T-helper 17 cell (primary cell): ENCODE data around the gene TM4SF18. TPM values are rescaled to one million over a fixed set of nuclear protein-coding genes. Genes with fewer than 3 reads are reported as not detected.

Experiments used
- ATAC-seq: fragments of 150-1000 bp; cut with Tn5 transposase; 2 replicates; pipeline ENCODE4 v1.10.0; 2021; ENCODE audit warnings: mild to moderate bottlenecking, moderate library complexity
- DNase-seq, 3 donors: peaks; one replicate each; pipeline versions ENCODE4 v3.0.0 to v3.0.0-alpha.2; 2020 to 2021
- H3K9me3 ChIP-seq: one replicate; pipeline ENCODE4 v1.7.0; 2013; ENCODE audit warnings: low read length, mild to moderate bottlenecking; ENCODE audit not compliant: control insufficient read depth, poor library complexity, severe bottlenecking
- H3K27ac Mint-ChIP-seq: one replicate; pipeline ENCODE4 v1.8.0; 2022; ENCODE audit warnings: mild to moderate bottlenecking, moderate library complexity, mixed read lengths
- H3K27me3 Mint-ChIP-seq: one replicate; pipeline ENCODE4 v1.8.0; 2022; ENCODE audit warnings: mixed read lengths
- H3K36me3 Mint-ChIP-seq: one replicate; pipeline ENCODE4 v1.8.0; 2022; ENCODE audit warnings: low read depth, mixed read lengths
- H3K4me1 Mint-ChIP-seq: one replicate; pipeline ENCODE4 v1.8.0; 2022; ENCODE audit warnings: mild to moderate bottlenecking, mixed read lengths
- H3K4me3 Mint-ChIP-seq: one replicate; pipeline ENCODE4 v1.8.0; 2022; ENCODE audit warnings: mild to moderate bottlenecking, moderate library complexity, mixed read lengths
- total RNA-seq, 4 donors: library from RNA in 2 of 4; stranded (reverse) in 2 of 4; gene quantifications; one replicate each; pipeline ENCODE4 v1.2.3 and lab custom pipeline; 2022 to 2026

Gene TM4SF18
- total RNA-seq, 2 donors from 2014 or later, result not detected

DNA sequence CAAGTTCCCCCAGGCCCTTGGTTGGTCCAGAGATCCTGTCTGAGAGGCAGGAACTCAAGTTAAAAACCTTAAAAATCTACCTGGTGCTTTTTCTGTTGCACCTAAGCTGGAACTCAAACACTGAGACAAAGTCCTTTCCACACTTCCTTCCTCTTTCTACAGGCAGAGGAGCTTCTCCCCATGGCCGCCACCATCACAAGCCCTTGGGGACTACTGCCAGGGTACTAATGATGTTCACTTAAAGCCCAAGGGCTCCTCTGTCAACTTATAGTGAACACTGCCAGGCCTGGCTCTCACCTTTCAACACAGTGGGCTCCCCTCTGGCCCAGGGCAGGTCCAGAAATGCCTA, 26.0 kb downstream of the TM4SF18 start:
- H3K36me3 Mint-ChIP-seq, result peaks cover 7% of the 10 kb centered on the region
- H3K9me3 ChIP-seq, result no peaks in the 10 kb centered on the region
- H3K27ac Mint-ChIP-seq, result no peak overlapping the region
- no peak for DNase-seq
- no peak for ATAC-seq
- no peak overlapping the region for H3K4me3 Mint-ChIP-seq
- peaks cover 57% of the 10 kb centered on the region for H3K27me3 Mint-ChIP-seq
- H3K4me1 Mint-ChIP-seq, result no peaks in the 10 kb centered on the region

DNA sequence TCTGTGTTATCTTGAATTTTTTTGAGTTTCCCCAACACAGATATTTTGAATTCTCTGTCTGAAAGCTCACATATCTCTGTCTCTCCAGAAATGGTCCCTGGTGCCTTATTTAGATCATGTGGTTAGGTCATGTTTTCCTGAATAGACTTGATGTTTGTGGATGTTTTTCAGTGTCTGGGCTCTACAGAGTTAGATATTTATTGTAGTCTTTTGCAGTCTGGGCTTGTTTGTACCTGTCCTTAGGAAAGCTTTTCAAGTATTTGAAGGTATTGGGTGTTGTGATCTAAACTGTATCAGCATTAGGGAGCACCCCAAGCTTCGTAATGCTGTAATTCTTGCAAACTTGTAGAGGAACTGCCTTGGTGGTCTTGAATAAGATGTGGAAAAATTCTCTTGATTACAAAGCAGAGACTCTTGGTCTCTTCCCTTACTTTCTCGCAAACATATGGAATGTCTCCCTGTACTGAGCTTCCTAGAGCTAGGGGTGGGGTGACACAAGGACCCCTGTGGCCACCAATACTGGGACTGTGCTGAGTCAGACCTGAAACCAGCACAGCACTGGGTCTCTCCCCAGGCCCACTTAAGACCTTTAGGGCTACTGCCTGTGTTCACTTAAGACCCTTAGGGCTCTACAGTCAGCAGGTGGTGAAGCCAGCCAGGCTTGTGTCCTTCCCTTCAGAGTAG, 26.5 kb downstream of the TM4SF18 start:
- peaks cover 52% of the 10 kb centered on the region for H3K27me3 Mint-ChIP-seq
- peaks cover 7% of the 10 kb centered on the region for H3K36me3 Mint-ChIP-seq
- ATAC-seq (no peak), DNase-seq (no peak)
- H3K4me1 Mint-ChIP-seq, result no peaks in the 10 kb centered on the region
- H3K9me3 ChIP-seq, result no peaks in the 10 kb centered on the region
- no peak overlapping the region for H3K4me3 Mint-ChIP-seq
- no peak overlapping the region for H3K27ac Mint-ChIP-seq

GRCh38 chr3:149305376-149305775, 28.1 kb downstream of the TM4SF18 start:
- Mint-ChIP-seq H3K27ac (no peak overlapping the region), H3K27me3 (peaks cover 51% of the 10 kb centered on the region), H3K4me3 (no peak overlapping the region), H3K36me3 (peaks cover 4% of the 10 kb centered on the region), H3K4me1 (no peaks in the 10 kb centered on the region)
- no peaks in the 10 kb centered on the region for H3K9me3 ChIP-seq
- ATAC-seq (no peak), DNase-seq (no peak)

DNA sequence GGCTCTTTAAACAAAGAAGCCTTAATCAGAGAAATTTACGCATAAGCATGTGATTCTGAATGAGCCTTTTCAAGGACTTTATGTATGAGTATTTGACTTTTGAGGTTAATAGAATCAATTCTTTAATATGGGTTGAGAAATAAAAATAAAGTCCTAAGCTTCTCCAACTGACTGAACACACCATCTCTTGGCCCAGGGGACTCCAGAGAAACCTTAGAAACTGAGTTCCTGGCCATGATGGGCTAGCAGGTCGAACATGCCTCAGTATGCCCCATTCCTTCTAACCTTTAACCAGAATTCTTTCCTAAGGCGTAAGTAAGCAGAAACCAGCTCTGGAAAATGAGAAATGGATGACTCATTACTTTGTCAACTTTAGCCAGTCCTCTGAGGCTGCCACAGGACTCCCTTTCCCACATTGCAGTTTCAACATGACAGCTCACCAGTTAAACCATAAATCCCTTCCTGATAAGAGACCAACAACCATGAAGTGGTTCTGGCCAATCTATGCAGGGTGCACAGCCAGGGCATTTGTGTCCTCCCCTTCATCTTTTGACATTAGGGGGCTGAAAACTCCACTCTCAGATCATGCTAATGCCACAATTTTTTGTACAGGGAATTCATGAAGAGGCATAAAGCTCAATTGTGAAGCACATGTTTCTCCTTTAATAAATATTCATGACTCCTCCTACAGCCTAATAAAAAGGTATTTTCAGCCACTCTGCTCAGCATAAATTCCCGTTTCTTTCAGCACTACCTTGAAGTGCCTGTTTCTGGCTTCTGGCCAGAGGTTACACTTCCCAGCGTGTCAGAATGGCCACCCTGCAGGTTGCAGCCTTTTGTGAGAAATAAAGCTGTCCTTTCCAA, 33.3 kb downstream of the TM4SF18 start:
- DNase-seq (no peak), ATAC-seq (no peak)
- no peaks in the 10 kb centered on the region for H3K4me1 Mint-ChIP-seq

DNA sequence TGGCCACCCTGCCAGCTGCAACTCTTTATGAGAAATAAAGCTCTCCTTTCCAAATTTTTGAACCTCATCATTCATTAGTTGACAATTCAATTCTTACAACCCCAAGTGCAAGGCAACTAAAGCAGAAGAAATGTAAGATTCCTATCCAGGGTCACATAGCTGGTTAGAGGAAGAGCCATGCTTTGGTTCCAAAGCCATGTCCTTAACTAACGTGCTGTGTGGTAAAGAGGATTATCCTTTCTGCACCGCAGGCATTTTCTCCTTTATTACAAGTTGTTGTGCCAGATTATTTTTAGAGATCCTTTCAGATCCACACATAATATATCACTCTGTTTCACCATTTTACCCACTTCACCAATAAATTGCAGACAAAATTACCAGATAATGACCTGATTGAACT, 36.5 kb downstream of the TM4SF18 start:
- Mint-ChIP-seq H3K27ac (no peak overlapping the region), H3K36me3 (no peaks in the 10 kb centered on the region), H3K4me3 (no peak overlapping the region), H3K27me3 (peaks cover 12% of the 10 kb centered on the region), H3K4me1 (no peaks in the 10 kb centered on the region)
- no peak for DNase-seq
- no peaks in the 10 kb centered on the region for H3K9me3 ChIP-seq
- ATAC-seq, result no peak

More for the DNA sequence above, 33.3 kb downstream of the TM4SF18 start:
- Mint-ChIP-seq H3K27me3 (peaks cover 29% of the 10 kb centered on the region), H3K4me3 (no peak overlapping the region), H3K36me3 (peaks cover 4% of the 10 kb centered on the region), H3K27ac (no peak overlapping the region)
- H3K9me3 ChIP-seq, result no peaks in the 10 kb centered on the region

- no peak overlapping the region for H3K27ac Mint-ChIP-seq
- no peaks in the 10 kb centered on the region for H3K4me1 Mint-ChIP-seq
- no peaks in the 10 kb centered on the region for H3K36me3 Mint-ChIP-seq
- no peak overlapping the region for H3K4me3 Mint-ChIP-seq
- DNase-seq (no peak), ATAC-seq (no peak)
- peaks cover 5% of the 10 kb centered on the region for H3K27me3 Mint-ChIP-seq
- H3K9me3 ChIP-seq, result no peaks in the 10 kb centered on the region
Measured at GRCh38 chr3:149292666-149293065, 40.8 kb downstream of the TM4SF18 start.

- H3K27ac Mint-ChIP-seq, result no peak overlapping the region
- DNase-seq (no peak), ATAC-seq (no peak)
Measured at GRCh38 chr3:149291178-149291577, 42.3 kb downstream of the TM4SF18 start.

GRCh38 chr3:149288655-149289054, 44.8 kb downstream of the TM4SF18 start:
- ATAC-seq, result no peak
- no peak for DNase-seq
- H3K4me3 Mint-ChIP-seq, result no peak overlapping the region
- H3K4me1 Mint-ChIP-seq, result peaks cover 3% of the 10 kb centered on the region
- H3K9me3 ChIP-seq, result no peaks in the 10 kb centered on the region
- no peak overlapping the region for H3K27ac Mint-ChIP-seq
- H3K36me3 Mint-ChIP-seq, result no peaks in the 10 kb centered on the region
- H3K27me3 Mint-ChIP-seq, result peaks cover 11% of the 10 kb centered on the region

More at GRCh38 chr3:149291178-149291577, 42.3 kb downstream of the TM4SF18 start:
- H3K4me3 Mint-ChIP-seq, result no peak overlapping the region
- no peaks in the 10 kb centered on the region for H3K9me3 ChIP-seq
- peaks cover 3% of the 10 kb centered on the region for H3K4me1 Mint-ChIP-seq
- H3K27me3 Mint-ChIP-seq, result peaks cover 5% of the 10 kb centered on the region
- H3K36me3 Mint-ChIP-seq, result no peaks in the 10 kb centered on the region

GRCh38 chr3:149284034-149284433, 49.4 kb downstream of the TM4SF18 start:
- peaks cover 11% of the 10 kb centered on the region for H3K27me3 Mint-ChIP-seq
- DNase-seq (no peak), ATAC-seq (no peak)
- H3K36me3 Mint-ChIP-seq, result no peaks in the 10 kb centered on the region
- no peaks in the 10 kb centered on the region for H3K9me3 ChIP-seq
- H3K4me3 Mint-ChIP-seq, result no peak overlapping the region
- no peak overlapping the region for H3K27ac Mint-ChIP-seq
- peaks cover 6% of the 10 kb centered on the region for H3K4me1 Mint-ChIP-seq

GRCh38 chr3:149283401-149283800, 50.0 kb downstream of the TM4SF18 start:
- no peak overlapping the region for H3K27ac Mint-ChIP-seq
- no peak for ATAC-seq
- H3K9me3 ChIP-seq, result no peaks in the 10 kb centered on the region
- H3K4me3 Mint-ChIP-seq, result no peak overlapping the region
- H3K36me3 Mint-ChIP-seq, result no peaks in the 10 kb centered on the region
- H3K4me1 Mint-ChIP-seq, result peaks cover 6% of the 10 kb centered on the region
- DNase-seq, result no peak
- peaks cover 11% of the 10 kb centered on the region for H3K27me3 Mint-ChIP-seq

GRCh38 chr3:149282836-149283235, 50.6 kb downstream of the TM4SF18 start:
- DNase-seq, result no peak
- no peak overlapping the region for H3K27ac Mint-ChIP-seq
- ATAC-seq, result no peak
- no peaks in the 10 kb centered on the region for H3K36me3 Mint-ChIP-seq
- peaks cover 11% of the 10 kb centered on the region for H3K27me3 Mint-ChIP-seq
- no peaks in the 10 kb centered on the region for H3K9me3 ChIP-seq
- H3K4me3 Mint-ChIP-seq, result no peak overlapping the region
- H3K4me1 Mint-ChIP-seq, result peaks cover 6% of the 10 kb centered on the region

- DNase-seq, result no peak
- no peak overlapping the region for H3K4me3 Mint-ChIP-seq
- ATAC-seq, result no peak
- peaks cover 11% of the 10 kb centered on the region for H3K27me3 Mint-ChIP-seq
- no peaks in the 10 kb centered on the region for H3K9me3 ChIP-seq
- H3K27ac Mint-ChIP-seq, result no peak overlapping the region
- no peaks in the 10 kb centered on the region for H3K36me3 Mint-ChIP-seq
- H3K4me1 Mint-ChIP-seq, result peaks cover 11% of the 10 kb centered on the region
Measured at GRCh38 chr3:149282322-149282721, 51.1 kb downstream of the TM4SF18 start.

GRCh38 chr3:149280671-149281349, 52.6 kb downstream of the TM4SF18 start:
- H3K9me3 ChIP-seq, result no peaks in the 10 kb centered on the region
- no peak for DNase-seq
- no peaks in the 10 kb centered on the region for H3K36me3 Mint-ChIP-seq
- H3K27me3 Mint-ChIP-seq, result peaks cover 7% of the 10 kb centered on the region
- no peak for ATAC-seq
- no peak overlapping the region for H3K27ac Mint-ChIP-seq
- H3K4me1 Mint-ChIP-seq, result peaks cover 10% of the 10 kb centered on the region
- no peak overlapping the region for H3K4me3 Mint-ChIP-seq
